ENCODE results near the gene SEZ6L2.
A peak's percentile ranks its signal among the peaks of the same experiment; 100 is the strongest.

DNA sequence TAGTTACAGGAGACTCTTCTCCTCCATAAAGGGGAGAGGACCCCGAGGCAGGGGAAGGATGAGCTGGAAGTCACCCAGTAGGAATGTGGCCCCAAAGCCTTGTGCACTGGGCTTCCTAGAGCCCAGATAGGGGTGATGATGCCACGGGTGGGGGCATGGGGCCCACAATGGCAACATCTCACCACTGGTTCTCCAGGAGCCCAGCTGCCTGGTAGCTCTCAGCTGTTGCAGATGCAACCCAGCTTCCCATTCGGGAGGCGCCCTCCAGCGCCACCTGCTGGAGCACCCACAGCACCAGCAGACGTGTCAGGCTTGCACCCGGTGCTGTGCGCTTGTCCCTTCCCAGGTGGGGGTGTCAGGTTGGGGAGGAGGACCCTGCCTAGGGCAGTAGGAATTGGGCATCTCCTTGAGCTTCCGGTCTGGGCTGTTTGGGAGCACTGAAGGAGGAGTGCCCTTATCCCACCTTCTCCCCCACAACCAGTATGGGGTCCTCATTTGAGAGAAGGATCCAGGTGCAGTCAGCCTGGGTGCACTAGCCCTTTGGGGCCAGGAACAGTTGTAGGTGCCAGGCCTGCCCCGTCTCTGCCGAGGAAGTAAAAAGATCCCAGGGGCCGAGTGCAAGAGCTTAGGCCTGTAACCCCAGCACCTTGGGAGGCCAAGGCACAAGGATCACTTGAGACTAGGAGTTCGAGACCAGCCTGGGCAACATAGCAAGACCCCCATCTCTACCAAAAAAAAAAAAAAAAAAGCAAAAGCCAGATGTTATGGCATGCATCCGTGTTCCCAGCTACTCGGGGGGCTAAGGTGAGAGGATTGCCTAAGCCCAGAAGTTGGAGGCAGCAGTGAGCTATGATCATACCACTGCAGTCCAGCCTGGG, 50.7 kb downstream of the SEZ6L2 start:
- no peak for TF ChIP-seq EZH2phosphoT487 (IDR thresholded peaks at IDR 0.05; ENCODE audit: low read depth)
- TF ChIP-seq, protein P1, sequence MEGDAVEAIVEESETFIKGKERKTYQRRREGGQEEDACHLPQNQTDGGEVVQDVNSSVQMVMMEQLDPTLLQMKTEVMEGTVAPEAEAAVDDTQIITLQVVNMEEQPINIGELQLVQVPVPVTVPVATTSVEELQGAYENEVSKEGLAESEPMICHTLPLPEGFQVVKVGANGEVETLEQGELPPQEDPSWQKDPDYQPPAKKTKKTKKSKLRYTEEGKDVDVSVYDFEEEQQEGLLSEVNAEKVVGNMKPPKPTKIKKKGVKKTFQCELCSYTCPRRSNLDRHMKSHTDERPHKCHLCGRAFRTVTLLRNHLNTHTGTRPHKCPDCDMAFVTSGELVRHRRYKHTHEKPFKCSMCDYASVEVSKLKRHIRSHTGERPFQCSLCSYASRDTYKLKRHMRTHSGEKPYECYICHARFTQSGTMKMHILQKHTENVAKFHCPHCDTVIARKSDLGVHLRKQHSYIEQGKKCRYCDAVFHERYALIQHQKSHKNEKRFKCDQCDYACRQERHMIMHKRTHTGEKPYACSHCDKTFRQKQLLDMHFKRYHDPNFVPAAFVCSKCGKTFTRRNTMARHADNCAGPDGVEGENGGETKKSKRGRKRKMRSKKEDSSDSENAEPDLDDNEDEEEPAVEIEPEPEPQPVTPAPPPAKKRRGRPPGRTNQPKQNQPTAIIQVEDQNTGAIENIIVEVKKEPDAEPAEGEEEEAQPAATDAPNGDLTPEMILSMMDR (IDR thresholded peaks at IDR 0.05; ENCODE audit: low read depth, low read length): peak; percentile 79
